NCI-H2196 treated with DMSO at 0.1 percent for 48 hours (cell line): ENCODE data around the gene NCKAP5.

Source experiments
- DNase-seq: peaks from one replicate; lab custom pipeline; 2025; ENCODE audit not compliant: unreplicated experiment; lab: John Stamatoyannopoulos, UW

The NCKAP5 gene

DNA sequence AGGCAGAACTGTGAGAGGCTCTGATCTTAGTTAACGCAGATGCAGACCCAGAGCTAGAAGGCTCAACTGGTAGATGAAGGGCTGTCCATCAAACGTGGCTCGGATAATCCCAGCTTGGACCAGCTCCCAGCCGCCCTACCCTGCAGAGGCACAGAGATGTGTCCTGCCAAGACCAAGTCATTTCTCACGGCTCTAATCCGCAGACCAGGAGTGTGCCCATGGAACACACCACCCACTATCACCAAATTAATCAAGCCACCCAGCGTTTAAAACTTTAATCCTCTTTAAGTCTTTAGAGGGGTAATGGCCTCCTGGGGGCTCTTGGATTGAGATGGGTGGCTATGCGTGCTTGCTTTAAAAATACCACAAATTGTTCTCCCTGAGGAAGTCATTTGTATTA is 915.8 kb downstream of the NCKAP5 start:
- no peak for DNase-seq

DNA sequence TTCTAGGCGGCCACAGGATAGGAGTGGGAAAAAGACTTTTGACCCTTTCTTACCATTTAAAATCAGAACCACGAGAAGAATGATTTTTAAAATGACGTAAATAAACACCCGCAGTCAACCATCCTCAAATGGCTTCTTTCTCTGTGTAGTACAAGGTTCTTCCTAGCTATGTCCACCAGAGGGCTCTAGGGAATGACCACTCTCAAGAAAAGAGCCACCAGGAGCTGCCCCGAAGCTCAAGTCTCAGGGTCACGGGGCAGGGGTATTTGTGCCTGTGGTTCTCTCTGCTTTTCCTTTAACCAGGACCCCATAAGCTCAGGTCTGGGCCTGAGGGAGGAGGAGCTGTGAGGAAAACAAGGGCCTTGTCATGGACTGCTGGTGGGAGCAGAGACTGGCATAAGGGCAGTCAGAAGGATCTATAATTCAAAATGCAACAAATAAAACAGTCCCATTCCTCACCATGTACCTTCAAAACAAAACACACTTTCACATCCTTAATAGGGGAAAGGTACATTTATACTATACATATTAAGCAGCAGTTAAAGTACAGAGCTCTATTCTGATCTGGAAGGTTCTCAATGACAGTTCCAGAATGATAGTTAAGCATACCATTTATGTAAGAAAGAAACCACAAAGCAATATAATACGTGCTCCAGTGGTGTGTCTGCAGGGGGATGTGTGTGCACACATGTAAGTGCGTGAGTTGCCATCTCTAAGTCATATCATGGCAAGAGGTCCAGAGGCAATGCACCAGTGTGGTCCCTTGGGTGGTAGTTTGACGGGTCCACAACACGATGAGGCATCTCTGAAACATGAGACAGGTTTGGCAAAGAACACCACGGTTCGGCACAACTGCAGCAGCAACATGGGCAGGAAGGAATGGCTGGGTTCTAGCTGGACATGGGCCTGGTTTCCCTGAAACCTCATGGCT is 916.9 kb downstream of the NCKAP5 start:
- DNase-seq = no peak

DNA sequence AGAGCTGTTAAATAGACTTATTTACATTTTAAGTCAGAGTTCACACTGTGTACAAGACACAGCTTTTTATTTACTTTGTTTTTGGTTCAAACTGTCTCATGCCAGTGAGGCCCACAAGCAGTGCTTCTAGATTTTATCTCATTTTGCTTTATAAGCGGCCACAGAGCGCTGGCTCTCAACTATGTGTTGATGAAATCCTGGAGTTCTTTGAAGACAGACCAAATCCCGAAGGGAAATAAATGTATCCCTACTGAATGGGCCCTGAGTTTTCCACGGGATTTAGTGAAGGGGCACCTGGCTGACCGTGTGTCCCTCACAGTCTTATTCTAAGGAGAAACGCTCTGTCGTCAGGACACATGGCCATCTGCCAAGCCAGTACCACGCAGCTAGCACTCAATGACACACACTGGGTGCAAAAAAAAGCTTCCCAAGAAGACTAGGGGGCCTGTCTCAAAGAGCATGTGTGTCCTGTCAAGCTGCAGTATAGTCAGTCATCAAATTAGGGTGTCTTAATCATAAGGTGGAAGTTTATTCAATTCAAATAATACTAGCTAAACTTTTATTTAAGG is 921.6 kb downstream of the NCKAP5 start:
- DNase-seq = no peak

DNA sequence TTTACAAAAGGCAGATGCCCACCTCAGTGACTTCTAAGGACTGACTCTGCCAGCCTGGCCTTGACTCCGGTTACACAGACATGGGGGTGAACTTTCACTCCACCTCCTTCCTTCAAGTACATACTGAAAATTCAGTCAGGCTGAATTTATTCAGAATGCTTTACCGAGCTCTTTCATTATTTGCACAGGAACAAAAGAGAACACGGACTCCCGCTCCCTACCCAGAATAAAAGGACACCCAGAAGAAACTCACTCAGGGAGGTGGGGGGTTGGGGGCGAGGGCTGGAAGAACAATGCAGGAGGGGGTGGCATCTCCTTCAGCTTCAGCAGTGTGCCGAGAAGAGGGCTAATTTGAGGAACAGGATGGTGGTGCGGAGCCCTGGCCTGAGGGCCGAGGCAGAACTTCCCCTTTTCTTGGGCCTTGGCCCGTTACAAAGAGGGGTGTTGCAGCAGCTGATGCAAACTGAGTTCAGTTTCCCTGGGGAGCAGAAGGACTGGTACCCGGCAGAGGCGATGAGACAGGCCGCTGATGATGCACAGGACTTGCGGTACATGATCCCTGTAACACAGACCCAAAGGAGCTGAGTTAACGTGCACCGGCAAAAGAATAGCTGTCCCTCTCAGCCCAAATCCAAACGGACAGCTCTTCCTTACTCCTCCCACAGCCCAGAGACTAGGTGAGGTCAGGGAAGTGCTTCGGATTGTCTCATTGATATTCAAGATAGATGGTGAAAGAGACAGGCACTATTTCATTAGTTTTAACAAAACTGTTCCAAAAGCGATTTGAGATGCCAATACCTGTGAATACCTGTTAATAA is 922.3 kb downstream of the NCKAP5 start:
- no peak for DNase-seq

DNA sequence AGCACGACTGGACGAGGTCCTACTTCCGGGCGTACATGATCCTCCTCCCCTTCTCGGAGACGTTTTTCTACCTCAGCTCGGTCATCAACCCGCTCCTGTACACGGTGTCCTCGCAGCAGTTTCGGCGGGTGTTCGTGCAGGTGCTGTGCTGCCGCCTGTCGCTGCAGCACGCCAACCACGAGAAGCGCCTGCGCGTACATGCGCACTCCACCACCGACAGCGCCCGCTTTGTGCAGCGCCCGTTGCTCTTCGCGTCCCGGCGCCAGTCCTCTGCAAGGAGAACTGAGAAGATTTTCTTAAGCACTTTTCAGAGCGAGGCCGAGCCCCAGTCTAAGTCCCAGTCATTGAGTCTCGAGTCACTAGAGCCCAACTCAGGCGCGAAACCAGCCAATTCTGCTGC is 923.1 kb downstream of the NCKAP5 start:
- no peak for DNase-seq

DNA sequence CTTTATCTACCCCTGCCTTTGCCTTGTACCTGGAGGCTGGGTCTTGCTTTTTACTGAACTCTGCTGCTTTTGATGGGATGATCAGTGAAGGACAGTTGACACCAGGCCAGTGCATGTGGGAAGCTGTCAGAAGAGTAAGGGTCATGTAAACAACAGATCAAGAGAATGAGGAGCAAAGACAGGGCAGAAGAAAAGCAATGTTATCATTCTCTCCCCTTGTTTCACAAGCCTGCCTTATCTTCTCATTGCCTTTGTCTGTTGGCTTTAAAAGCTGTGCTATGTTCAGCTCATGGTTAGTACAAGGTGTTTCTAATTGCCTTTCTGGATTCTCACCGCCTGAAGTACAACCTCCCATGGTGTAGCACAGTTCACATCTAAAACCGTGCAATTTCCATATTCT is 925.8 kb downstream of the NCKAP5 start:
- no peak for DNase-seq

DNA sequence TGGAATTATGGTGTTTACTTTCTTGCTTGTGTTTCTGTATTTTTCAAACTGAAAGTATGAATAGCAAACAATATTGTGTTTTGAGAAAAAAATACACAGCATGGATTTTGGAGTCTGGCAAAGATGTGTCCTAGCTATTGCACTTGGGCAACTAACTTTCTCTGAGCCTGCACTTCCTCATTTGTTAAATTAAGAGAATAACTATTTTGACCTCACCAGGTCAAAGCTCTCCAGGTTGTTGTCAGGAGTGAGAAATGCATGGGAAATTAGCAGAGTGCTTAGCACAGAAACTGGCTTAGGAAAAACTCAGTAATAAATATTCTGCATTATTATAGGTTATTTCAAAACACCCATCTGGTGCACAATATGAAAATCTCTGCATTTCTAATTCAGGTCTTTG is 926.4 kb downstream of the NCKAP5 start:
- DNase-seq = no peak

DNA sequence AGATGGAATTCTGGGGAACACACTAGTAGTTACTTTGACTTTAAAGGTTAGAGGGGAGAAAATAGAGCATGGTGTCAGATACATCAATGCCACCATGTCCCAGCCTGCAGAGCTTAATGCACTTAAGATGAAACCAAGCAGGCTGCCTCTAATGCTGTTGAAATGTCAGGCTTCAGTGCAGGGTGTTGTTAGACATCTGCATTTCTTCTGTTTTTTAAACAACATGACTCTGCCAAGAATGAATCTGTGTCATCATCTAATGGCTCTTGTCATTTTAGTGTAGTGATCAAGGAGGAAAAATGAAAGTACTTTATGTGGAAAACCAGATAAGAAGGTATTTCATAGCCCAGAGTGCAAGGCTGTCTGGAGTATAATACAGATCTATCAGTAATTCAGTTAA is 928.1 kb downstream of the NCKAP5 start:
- no peak for DNase-seq

DNA sequence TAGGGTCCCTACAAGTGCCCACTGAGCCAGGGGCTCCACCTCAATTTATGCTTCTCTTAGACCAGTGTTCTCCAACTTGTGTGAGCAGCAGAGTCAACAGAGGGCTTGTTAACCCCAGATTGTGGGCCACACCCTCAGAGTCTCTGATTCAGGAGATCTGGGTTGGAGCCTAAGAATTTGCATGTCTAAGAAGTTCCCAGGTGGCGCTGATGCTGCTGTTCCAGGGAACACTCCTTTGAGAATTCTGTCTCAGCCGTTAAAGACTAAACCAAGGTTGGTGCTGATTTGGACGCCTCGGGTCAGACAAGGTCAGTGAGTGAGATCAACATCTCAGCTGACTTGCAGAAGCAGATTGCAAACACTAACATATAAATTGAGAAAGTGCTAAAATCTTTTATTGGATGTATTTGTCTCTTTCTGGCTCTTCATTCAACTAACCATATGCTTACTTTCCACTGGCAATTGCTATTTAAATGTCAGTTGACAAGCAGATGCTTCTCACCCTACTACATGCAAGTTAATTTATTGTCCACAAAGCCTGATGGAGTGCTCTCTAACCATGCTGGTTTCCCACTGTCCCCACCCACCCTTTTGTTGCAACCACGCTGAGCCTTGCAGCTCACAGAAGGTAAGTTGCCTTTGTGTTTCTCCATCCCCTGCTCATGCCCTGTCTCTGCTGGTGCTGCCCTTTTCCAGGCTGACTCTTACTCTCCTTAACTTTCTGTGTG is 929.8 kb downstream of the NCKAP5 start:
- DNase-seq = no peak

DNA sequence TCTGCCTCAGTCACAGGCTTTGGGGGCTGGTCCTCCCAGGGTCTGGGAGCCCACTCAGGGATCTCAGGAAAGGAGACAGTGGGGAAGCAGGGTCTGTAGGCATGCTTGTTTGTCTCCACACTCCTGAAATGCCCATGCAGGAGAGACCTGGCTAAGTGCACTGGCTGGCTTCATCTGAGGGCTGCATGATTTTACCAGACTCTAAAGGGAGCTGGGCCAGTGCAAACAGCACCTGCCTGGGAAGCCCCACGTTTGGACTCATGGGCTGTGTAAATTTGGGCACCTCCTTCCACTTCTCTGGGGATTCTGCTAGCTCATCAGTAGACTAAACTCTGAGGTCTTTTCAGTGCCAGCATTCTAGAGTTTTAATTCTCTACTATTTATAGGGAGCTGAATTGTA is 931.9 kb downstream of the NCKAP5 start:
- no peak for DNase-seq

DNA sequence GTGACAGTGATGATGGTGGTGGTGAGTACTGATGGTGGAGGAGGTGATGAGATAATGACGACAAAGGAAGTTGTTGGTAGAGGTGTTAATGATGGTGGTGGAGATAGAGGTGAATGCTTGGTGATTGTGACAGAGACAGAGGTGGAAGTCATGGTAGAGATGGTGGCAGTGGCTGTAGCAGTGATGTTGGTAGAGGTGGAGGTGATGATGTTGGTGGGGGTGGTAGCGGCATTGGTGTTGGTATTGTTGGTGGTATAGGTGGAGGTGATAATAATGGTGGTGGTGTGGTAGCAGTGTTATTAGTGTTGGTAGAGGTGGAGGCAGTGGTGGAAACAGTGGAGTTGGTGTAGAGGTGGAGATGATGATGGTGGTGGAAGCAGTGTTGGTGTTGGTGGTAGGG is 934.6 kb downstream of the NCKAP5 start:
- no peak for DNase-seq

DNA sequence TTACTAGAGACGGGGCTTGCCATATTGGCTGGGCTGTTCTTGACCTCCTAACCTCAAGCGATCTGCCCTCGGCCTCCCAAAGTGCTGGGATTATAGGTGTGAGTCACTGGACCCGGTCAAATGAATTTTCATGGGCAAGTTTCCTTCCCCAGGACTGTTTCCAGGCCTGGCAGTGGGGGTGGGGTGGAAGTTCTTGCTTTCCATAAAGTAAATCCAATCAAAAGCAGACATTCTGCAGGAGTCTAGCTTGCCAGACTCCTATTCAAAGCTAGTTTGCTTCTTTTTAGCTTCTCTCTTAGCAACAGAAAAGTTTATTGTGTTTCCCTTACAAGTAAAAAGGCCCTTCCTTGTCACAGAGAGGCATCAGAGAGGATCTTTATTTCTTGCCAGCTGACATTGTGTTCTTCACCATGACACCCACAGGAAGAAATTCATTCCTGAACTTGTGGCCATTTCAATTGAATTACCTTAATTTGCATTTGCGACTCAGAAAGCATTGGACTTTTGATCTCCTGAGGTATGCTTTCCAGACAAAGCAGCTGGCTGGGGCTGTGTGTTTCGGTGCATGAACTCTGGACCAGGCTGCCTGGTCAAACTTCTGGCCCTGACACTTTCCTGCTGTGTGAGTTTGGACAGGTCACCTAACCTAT is 936.1 kb downstream of the NCKAP5 start:
- DNase-seq = no peak

DNA sequence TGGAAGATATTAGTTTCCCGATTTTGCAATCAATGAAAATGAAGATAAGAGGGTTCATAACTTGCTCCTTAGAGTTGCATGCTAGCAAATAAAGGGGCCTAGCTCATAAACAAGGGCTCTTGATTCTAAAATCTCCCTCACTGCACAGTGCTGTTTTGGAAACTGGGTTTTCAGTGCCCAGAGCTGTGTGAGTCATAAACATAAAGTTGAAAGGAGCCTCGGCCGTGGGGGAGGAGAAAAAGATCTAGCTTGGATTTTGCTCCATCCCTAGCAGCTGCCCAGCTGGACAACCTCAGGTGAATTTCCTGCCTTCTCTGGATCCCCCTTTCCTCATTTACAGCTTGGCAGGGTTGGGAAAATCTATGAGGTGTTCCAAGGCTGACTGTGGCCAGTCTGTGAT is 940.7 kb downstream of the NCKAP5 start:
- no peak for DNase-seq

DNA sequence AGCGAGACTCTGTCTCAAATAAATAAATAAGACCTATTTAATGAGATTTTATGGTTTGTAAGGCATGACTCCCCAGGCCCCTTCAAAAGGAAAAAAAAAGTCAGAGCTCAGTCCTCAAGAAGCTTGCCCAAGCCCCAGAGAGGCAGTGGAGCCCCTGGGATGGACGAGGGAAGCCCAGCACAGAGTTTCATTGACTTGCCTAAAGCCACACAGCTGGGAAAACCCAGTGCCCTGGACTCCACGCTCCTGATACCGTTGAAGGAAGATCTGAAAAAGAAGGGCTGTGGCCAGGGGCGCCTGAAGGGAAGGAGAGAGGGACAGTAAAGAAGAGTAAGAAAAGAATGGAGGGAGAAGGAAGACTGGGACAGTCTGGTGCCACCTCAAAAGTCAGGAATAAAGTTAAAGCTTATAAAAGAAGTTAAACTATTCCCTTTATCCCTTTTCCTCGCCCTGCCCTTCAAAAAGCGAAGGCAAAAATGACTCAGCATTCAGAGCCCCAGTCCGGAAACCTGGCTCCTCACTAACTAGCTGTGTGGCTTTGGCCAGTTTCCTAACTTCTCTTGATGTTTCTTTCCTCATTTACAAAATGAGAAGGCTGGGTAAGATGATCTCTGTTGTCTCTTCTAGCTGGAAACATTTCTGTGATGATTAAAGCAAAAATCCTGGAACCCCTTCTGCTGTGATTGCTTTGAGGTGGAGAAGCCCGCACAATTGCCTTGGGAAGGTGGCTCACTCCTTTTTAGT is 945.0 kb downstream of the NCKAP5 start:
- no peak for DNase-seq
